ENCODE results near the gene MPZL1.
A peak's percentile ranks its signal among the peaks of the same experiment; 100 is the strongest.

The MPZL1 gene

GRCh38 chr1:167721617-167722151 is at the start of gene MPZL1:
MPZL1 (plus strand) TSS chr1:167721982; CDS start chr1:167722152, 170 bp downstream.
- DNase-seq, result peak; percentile 96

- no peak for DNase-seq
Observed at GRCh38 chr1:167672831-167673230, 49.0 kb upstream of the MPZL1 start.

GRCh38 chr1:167673265-167673664 is 48.5 kb upstream of the MPZL1 start:
- no peak for DNase-seq

- DNase-seq, result no peak
Observed at GRCh38 chr1:167674156-167674555, 47.6 kb upstream of the MPZL1 start.

GRCh38 chr1:167675440-167675839 is 46.3 kb upstream of the MPZL1 start:
- DNase-seq, result no peak

- no peak for DNase-seq
Observed at GRCh38 chr1:167676205-167676915, 45.4 kb upstream of the MPZL1 start.

GRCh38 chr1:167676916-167677848 is 44.6 kb upstream of the MPZL1 start:
- DNase-seq, result no peak

GRCh38 chr1:167678422-167678821 is 43.4 kb upstream of the MPZL1 start:
- DNase-seq, result no peak

GRCh38 chr1:167678838-167679237 is 42.9 kb upstream of the MPZL1 start:
- no peak for DNase-seq

- DNase-seq, result no peak
Observed at GRCh38 chr1:167679714-167680113, 42.1 kb upstream of the MPZL1 start.

GRCh38 chr1:167681024-167681423 is 40.8 kb upstream of the MPZL1 start:
- no peak for DNase-seq

GRCh38 chr1:167681451-167682098 is 40.2 kb upstream of the MPZL1 start:
- DNase-seq, result no peak

GRCh38 chr1:167683226-167683625 is 38.6 kb upstream of the MPZL1 start:
- no peak for DNase-seq

- DNase-seq, result no peak
Observed at GRCh38 chr1:167683641-167684502, 37.9 kb upstream of the MPZL1 start.

- DNase-seq, result no peak
Observed at GRCh38 chr1:167685844-167686243, 35.9 kb upstream of the MPZL1 start.

- DNase-seq, result peak; percentile 94
Observed at GRCh38 chr1:167687919-167688519, 33.8 kb upstream of the MPZL1 start.

- DNase-seq, result no peak
Observed at GRCh38 chr1:167689567-167689920, 32.2 kb upstream of the MPZL1 start.

GRCh38 chr1:167690053-167690452 is 31.7 kb upstream of the MPZL1 start:
- DNase-seq, result no peak

- no peak for DNase-seq
Observed at GRCh38 chr1:167693425-167694045, 28.2 kb upstream of the MPZL1 start.

- DNase-seq, result no peak
Observed at GRCh38 chr1:167694691-167695090, 27.1 kb upstream of the MPZL1 start.

GRCh38 chr1:167695147-167695546 is 26.6 kb upstream of the MPZL1 start:
- DNase-seq, result peak; percentile 72
